Coronary artery (tissue), 2 donors: ENCODE data around the gene GDAP2.

Source experiments
- DNase-seq: peaks from one replicate; pipeline ENCODE4 v3.0.0-alpha.2; 2017; ENCODE audit warnings: low spot score
- H3K27ac ChIP-seq, 2 donors: fragments of 200-600 bp; sonication (generic); one replicate each; pipeline ENCODE4 v1.5.1; 2016 to 2019
- H3K4me3 ChIP-seq: fragments of 200-600 bp; sonication (generic); 2 replicates; pipeline ENCODE4 v1.5.1; 2016; ENCODE audit warnings: mild to moderate bottlenecking, moderate library complexity
- TF ChIP-seq, protein P1 (sequence below): fragments of 200-600 bp; sonication (generic); IDR thresholded peaks from one replicate; pipeline ENCODE4 v1.5.1; 2019; ENCODE audit warnings: antibody characterized with exemption

The GDAP2 gene

DNA sequence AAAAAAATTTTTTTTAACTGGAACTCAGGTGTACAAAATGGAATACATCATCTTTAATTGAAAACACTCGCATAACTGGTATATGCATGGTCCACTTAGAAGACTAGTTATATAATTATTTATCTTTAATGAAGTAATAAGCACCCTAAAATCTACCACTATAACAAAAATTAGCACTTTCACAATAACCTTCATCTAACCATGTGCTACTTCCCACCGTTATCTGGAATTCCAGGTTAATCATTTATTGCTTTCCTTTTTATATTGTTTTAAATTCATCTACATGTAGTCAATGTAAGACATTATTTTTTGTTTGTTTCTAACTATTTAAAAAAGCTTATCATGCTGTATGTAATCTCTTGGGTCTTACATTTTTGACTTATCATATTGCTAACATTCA, 39.0 kb downstream of the GDAP2 start:
- DNase-seq = no peak
- TF ChIP-seq, protein P1, sequence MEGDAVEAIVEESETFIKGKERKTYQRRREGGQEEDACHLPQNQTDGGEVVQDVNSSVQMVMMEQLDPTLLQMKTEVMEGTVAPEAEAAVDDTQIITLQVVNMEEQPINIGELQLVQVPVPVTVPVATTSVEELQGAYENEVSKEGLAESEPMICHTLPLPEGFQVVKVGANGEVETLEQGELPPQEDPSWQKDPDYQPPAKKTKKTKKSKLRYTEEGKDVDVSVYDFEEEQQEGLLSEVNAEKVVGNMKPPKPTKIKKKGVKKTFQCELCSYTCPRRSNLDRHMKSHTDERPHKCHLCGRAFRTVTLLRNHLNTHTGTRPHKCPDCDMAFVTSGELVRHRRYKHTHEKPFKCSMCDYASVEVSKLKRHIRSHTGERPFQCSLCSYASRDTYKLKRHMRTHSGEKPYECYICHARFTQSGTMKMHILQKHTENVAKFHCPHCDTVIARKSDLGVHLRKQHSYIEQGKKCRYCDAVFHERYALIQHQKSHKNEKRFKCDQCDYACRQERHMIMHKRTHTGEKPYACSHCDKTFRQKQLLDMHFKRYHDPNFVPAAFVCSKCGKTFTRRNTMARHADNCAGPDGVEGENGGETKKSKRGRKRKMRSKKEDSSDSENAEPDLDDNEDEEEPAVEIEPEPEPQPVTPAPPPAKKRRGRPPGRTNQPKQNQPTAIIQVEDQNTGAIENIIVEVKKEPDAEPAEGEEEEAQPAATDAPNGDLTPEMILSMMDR = no peak
- no peak overlapping the region for H3K27ac ChIP-seq
- H3K4me3 ChIP-seq = no peak overlapping the region

DNA sequence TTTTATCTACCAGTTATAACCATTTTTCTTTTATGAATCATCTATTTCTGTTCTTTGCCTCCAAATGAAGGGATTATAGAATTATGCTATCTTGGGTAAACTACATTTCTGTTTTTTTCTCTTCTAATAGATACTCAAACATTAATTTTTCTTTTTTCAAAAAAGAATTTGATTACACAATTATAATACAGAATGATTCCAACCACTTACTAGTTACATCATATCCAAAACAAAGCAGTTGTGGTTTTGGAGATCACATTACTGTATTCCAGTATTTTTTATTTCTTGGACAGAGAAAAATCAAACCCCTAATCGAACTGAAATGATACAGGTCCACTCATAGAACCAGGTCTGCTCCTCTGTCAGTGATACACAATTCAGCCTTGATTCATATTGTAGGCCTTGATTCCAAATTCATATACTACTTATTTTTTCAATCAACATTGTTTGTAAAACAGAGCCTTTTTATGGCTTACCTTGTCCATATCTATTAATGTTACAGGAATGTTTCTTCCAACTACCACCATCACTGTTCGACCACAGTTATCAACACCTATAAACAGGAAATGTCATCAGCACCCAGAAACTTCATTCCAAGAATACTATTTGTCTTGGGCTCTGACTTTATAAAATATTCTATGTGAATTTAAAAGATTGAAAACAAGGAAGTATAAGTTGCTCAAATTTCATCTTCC, 43.2 kb downstream of the GDAP2 start:
- TF ChIP-seq, protein P1 = no peak
- no peak for DNase-seq
- H3K27ac ChIP-seq = no peak overlapping the region
- H3K4me3 ChIP-seq = no peak overlapping the region

DNA sequence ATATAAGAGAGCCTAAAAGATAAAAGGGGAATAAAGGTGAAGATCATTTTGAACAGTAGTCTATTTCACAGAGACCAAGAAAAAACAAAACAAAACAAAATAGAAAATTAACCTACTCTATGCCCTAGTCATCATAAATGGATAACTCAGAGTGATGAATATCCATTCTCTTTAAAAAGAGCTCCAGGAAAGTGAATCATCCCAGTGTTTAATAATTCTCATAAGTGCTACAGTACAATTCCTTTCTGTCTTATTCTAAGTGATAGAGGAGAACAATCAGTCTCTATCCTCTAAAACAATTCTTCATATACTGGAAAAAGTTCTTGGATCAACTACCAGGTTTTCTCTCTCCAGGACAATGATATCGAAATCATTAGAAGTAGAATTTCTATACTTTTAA, 45.8 kb downstream of the GDAP2 start:
- no peak for DNase-seq
- TF ChIP-seq, protein P1 = no peak
- Histone ChIP-seq H3K4me3 (no peak overlapping the region), H3K27ac (no peak overlapping the region)

DNA sequence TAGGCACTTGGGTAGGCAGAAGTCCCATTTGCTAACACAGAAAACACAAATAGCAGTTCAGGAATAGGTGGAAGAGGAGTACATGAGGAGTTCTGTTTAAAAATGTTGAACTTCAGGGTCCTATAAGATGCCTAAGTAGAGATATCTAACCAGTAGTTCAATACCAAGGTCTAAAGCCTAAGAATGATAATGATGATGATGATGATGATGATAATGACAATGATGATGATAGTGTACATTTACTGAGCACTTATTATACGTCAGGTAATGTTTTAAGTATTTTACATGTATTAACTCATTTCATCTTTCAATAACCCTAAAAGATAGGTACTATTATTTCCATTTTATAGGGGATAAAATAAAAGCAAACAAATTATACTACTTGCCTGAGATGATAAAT, 50.1 kb downstream of the GDAP2 start:
- no peak overlapping the region for H3K4me3 ChIP-seq
- TF ChIP-seq, protein P1 = no peak
- no peak overlapping the region for H3K27ac ChIP-seq
- DNase-seq = no peak

DNA sequence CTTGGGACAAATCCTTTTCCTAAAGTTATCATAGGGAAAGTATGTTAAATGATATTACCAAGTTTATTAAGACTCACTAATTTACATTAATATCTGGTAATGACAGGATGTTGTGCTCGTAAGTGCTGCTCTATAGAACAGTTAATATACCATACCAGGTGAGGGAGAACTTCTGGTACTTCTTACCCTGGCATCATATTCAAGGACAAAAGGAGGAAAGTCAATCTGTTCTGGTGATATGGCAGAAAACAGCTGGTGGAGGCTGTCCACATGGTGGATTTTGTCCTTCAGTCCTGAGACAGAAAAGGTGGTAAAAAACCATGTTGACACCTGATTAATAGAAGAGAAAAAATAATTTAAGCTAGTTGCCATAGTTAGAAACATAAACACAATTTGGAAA, 51.6 kb downstream of the GDAP2 start:
- DNase-seq = no peak
- TF ChIP-seq, protein P1 = no peak
- no peak overlapping the region for H3K4me3 ChIP-seq
- H3K27ac ChIP-seq = no peak overlapping the region

DNA sequence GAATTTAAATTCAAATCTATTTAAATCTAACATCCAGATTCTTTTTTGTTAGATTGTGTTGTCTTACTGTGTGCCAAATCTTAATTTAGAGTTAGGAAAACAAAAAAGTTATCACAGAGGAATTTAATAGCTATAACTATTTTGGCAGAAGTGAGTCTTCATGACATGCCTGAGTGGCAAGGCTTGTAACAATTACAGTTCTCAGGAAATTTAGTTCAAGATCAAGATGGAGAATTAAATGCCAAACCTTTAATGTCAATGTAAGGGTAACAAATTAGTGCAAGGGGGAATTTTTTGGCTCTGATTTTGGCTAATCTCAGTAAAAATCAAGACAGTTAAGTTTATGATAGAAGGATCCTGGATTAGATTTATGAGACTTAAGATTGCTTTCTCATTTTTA, 58.4 kb downstream of the GDAP2 start:
- DNase-seq = no peak
- TF ChIP-seq, protein P1 = no peak
- H3K27ac ChIP-seq = no peak overlapping the region
- H3K4me3 ChIP-seq = no peak overlapping the region

DNA sequence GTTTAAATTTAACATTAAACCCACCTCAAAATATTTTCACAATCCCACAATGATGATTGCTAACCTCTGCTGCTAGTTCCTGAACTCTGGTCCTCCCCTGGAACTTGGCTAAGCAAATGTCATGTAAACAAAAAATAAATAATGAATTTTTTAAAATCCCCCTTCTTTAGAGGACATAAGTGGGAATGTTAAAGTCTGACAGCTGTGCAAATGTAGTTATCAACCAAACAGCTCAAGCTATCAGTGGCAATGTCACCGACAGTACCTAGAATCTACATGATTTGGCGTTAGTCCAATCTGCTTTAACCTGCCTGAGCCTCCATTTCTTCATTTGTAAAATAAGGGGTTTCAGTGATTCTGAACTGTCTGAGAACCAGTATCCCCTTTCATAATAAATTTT, 67.7 kb downstream of the GDAP2 start:
- H3K27ac ChIP-seq = no peak overlapping the region
- no peak for DNase-seq
- TF ChIP-seq, protein P1 = no peak
- no peak overlapping the region for H3K4me3 ChIP-seq
